ENCODE data around the gene VASH2.

VASH2 gene

GRCh38 chr1:212933815-212934471, 16.4 kb upstream of the VASH2 start:
- DNase-seq = no peak

- DNase-seq = no peak
Measured at GRCh38 chr1:212935387-212935981, 14.9 kb upstream of the VASH2 start.

GRCh38 chr1:212937034-212937433, 13.3 kb upstream of the VASH2 start:
- DNase-seq = no peak

GRCh38 chr1:212938846-212939245, 11.5 kb upstream of the VASH2 start:
- no peak for DNase-seq

- no peak for DNase-seq
Measured at GRCh38 chr1:212941452-212941851, 8.9 kb upstream of the VASH2 start.

GRCh38 chr1:212942679-212943392, 7.5 kb upstream of the VASH2 start:
- no peak for DNase-seq

GRCh38 chr1:212943393-212943710, 7.0 kb upstream of the VASH2 start:
- no peak for DNase-seq

- no peak for DNase-seq
Measured at GRCh38 chr1:212944229-212944901, 6.0 kb upstream of the VASH2 start.

- no peak for DNase-seq
Measured at GRCh38 chr1:212945056-212945455, 5.3 kb upstream of the VASH2 start.

GRCh38 chr1:212945463-212946160, 4.7 kb upstream of the VASH2 start:
- DNase-seq = peak; percentile 29

GRCh38 chr1:212946872-212947271, 3.5 kb upstream of the VASH2 start:
- DNase-seq = no peak

GRCh38 chr1:212949771-212950170, 570 bp upstream of the VASH2 start:
- no peak for DNase-seq

GRCh38 chr1:212951126-212951946, 995 bp downstream of the VASH2 start:
- no peak for DNase-seq

GRCh38 chr1:212951947-212952640, 1.8 kb downstream of the VASH2 start:
- DNase-seq = no peak

GRCh38 chr1:212952641-212952976, 2.3 kb downstream of the VASH2 start:
- DNase-seq = no peak

GRCh38 chr1:212953321-212953720, 3.0 kb downstream of the VASH2 start:
- DNase-seq = no peak

- no peak for DNase-seq
Measured at GRCh38 chr1:212954514-212954913, 4.2 kb downstream of the VASH2 start.

GRCh38 chr1:212955098-212955497, 4.8 kb downstream of the VASH2 start:
- DNase-seq = no peak

- no peak for DNase-seq
Measured at GRCh38 chr1:212955961-212956620, 5.8 kb downstream of the VASH2 start.

GRCh38 chr1:212957546-212957945, 7.2 kb downstream of the VASH2 start:
- no peak for DNase-seq

GRCh38 chr1:212958175-212958574, 7.8 kb downstream of the VASH2 start:
- DNase-seq = no peak
